ENCODE results near the gene PIRT.

Gene PIRT

GRCh38 chr17:10821054-10821453 is 16.8 kb downstream of the PIRT start:
- no peak for DNase-seq

GRCh38 chr17:10815319-10815718 is 22.6 kb downstream of the PIRT start:
- peak in 1 of 2 experiments; percentile 24 for DNase-seq

- DNase-seq, result no peak
Measured at GRCh38 chr17:10814075-10814474, 23.8 kb downstream of the PIRT start.

- DNase-seq, result no peak
Measured at GRCh38 chr17:10812674-10813073, 25.2 kb downstream of the PIRT start.

GRCh38 chr17:10809605-10810004 is 28.3 kb downstream of the PIRT start:
- DNase-seq, result no peak

- DNase-seq, result no peak
Measured at GRCh38 chr17:10807704-10808128, 30.2 kb downstream of the PIRT start.

GRCh38 chr17:10806545-10807262 is 31.2 kb downstream of the PIRT start:
- DNase-seq, result no peak

GRCh38 chr17:10805911-10806310 is 32.0 kb downstream of the PIRT start:
- DNase-seq, result no peak

- DNase-seq, result no peak
Measured at GRCh38 chr17:10804546-10804945, 33.3 kb downstream of the PIRT start.

GRCh38 chr17:10803830-10804475 is 33.9 kb downstream of the PIRT start, which contains the start of gene TMEM238L:
TSS of gene TMEM238L (minus strand) at chr17:10804099. CDS start at chr17:10803963, 136 bp downstream.
- DNase-seq, result peak; percentile 84 to 87

GRCh38 chr17:10803350-10803749 is 34.5 kb downstream of the PIRT start:
- DNase-seq, result peak in 1 of 2 experiments; percentile 60

- DNase-seq, result peak in 1 of 2 experiments; percentile 13
Measured at GRCh38 chr17:10802496-10803284, 35.2 kb downstream of the PIRT start.

- no peak for DNase-seq
Measured at GRCh38 chr17:10799407-10799806, 38.5 kb downstream of the PIRT start.

GRCh38 chr17:10798910-10799309 is 39.0 kb downstream of the PIRT start:
- DNase-seq, result no peak

GRCh38 chr17:10798332-10798749 is 39.5 kb downstream of the PIRT start:
- DNase-seq, result no peak

- DNase-seq, result peak in 1 of 2 experiments; percentile 46
Measured at GRCh38 chr17:10797476-10798328, 40.2 kb downstream of the PIRT start.

GRCh38 chr17:10793816-10794215 is 44.1 kb downstream of the PIRT start:
- DNase-seq, result no peak

GRCh38 chr17:10793256-10793655 is 44.6 kb downstream of the PIRT start:
- no peak for DNase-seq

GRCh38 chr17:10792151-10792550 is 45.7 kb downstream of the PIRT start:
- peak in 1 of 2 experiments; percentile 21 for DNase-seq

- DNase-seq, result peak; percentile 86 to 92
Measured at GRCh38 chr17:10790491-10791401, 47.1 kb downstream of the PIRT start.

GRCh38 chr17:10789694-10790271 is 48.1 kb downstream of the PIRT start:
- no peak for DNase-seq
